ENCODE measurements around the gene EPYC.
A peak's percentile ranks its signal among the peaks of the same experiment; 100 is the strongest.

The EPYC gene

GRCh38 chr12:90939382-90939781, 65.4 kb downstream of the EPYC start:
- no peak overlapping the region for H3K4me3 ChIP-seq (ENCODE audit: low read depth, low read length)
- peak; percentile 78 for DNase-seq (ENCODE audit: low read depth)
- no peak for TF ChIP-seq CTCF (IDR thresholded peaks at IDR 0.05; ENCODE audit: control insufficient read depth, extremely low read depth, insufficient read depth)

DNA sequence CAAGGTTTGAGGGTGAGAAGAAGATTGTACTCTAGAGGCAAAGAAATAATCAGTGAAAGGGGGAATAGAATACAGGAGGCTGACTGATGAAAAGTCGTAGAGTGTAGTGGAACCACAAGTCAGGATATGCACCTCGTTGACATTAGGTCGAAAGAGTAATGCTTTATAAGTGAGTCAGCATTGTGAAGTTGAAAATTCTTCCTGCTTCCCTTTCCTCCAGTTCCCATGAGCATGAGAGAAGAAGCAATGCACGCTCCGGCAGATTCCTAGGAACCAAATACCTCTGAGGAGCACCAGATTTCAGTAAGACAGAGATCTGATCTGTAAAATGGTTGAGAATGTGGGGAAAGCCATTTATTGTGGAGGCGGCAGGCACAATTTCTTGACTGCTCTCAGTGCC, 66.3 kb downstream of the EPYC start:
- TF ChIP-seq CTCF (IDR thresholded peaks at IDR 0.05; ENCODE audit: control insufficient read depth, extremely low read depth, insufficient read depth), result no peak
- H3K4me3 ChIP-seq (ENCODE audit: low read depth, low read length), result no peak overlapping the region
- no peak for DNase-seq (ENCODE audit: low read depth)

DNA sequence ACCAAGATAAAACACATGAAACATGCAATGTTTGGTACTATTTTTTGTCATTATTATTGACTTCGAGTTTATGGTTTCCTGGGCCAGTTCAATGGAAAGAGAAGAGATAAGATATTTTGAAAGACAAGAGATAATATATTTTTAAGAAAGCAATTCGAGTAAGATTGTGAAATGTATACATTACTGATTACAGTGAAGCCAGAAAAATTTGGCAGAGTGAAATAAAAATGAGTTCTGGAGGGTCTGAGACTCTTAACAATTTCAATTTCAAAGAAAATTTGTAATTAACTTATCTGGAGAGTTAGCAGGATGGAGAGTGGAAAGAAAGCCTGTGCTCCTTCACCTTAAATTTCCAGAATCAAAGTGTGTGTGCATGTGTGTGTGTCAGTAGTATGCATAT, 67.1 kb downstream of the EPYC start:
- DNase-seq (ENCODE audit: low read depth), result no peak
- no peak overlapping the region for H3K4me3 ChIP-seq (ENCODE audit: low read depth, low read length)
- TF ChIP-seq CTCF (IDR thresholded peaks at IDR 0.05; ENCODE audit: control insufficient read depth, extremely low read depth, insufficient read depth), result no peak

DNA sequence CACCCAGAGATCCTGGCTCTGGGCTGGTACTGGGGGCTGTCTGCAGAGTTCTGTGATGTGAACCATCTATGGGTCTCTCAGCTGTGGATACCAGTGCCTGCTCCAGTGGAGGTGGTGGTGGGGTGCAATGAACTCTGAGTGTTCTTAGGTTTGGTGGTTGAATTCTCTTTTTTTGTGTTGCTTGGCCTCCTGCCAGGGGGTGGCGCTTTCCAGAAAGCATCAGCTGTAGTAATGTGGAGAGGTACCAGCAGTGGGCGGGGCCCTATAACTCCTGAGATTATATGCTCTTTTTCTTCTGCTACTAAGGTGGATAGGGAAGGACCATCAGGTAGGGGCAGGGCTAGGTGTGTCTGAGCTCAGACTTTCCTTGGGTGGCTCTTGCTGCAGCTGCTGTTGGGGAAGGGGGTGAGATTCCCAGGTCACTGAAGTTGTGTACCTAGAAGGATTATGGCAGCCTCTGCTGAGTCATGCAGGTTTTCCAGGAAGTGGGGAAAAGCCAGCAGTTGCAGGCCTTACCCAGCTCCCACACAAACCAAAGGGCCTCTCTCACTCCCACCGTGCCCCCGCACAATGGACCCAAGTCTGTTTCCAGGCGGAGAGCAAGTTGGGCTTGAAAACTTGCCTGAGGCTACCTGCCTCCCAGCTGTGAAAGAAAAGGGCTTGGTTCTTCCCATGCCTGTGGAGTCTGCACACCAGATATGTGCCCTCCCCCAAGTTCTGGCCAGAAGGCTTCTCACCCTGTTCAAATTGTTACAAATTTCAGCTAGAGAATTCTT, 68.4 kb downstream of the EPYC start:
- H3K4me3 ChIP-seq (ENCODE audit: low read depth, low read length), result no peak overlapping the region
- no peak for TF ChIP-seq CTCF (IDR thresholded peaks at IDR 0.05; ENCODE audit: control insufficient read depth, extremely low read depth, insufficient read depth)
- DNase-seq (ENCODE audit: low read depth), result no peak

DNA sequence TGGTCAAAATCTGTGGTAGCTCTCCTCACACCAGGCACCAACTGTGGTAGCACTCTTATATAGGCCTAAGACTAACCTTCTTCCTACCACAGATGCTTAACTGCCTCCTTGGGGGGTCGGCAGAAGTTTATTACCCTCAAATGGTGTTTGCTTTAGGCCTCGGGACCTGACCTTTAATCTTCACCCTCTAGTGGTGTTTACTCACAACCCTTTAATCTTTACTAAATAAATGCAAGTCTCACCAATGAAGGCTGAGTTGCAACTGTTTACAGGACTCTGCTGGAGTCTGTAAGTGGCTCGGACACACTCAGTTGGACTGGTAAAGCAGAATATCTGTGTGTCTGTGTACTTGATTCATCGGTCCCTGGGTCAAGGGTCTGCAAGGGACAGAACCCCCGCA, 79.2 kb downstream of the EPYC start:
- no peak for DNase-seq (ENCODE audit: low read depth)
- no peak overlapping the region for H3K4me3 ChIP-seq (ENCODE audit: low read depth, low read length)
- TF ChIP-seq CTCF (IDR thresholded peaks at IDR 0.05; ENCODE audit: control insufficient read depth, extremely low read depth, insufficient read depth), result no peak

DNA sequence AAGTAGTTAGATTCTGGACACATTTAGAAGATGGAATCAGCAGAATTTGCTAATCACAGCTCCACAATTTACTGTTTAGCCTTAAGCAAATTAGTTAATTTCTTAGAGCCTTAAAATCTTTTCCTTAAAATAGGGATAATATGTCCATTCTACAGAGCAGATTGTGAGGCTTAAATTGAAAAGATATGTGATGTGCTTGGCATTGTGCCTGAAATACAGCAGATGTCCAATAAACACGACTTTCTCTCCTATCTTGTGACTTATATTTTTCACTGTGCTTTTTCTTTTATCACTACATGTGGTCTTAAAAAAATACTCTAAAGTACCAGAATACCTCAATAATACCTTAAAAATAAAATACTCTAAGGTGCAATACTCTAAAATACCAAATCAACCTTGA, 80.4 kb downstream of the EPYC start:
- H3K4me3 ChIP-seq (ENCODE audit: low read depth, low read length), result no peak overlapping the region

More for the DNA sequence above, 80.4 kb downstream of the EPYC start:
- no peak for TF ChIP-seq CTCF (IDR thresholded peaks at IDR 0.05; ENCODE audit: control insufficient read depth, extremely low read depth, insufficient read depth)
- DNase-seq (ENCODE audit: low read depth), result no peak

All from LNCaP clone FGC (cell line).